Heart left ventricle (tissue), 13 donors: ENCODE measurements around the gene ELOVL1.

Experiments
- CTCF ChIP-seq, 12 donors: fragments of 200-600 bp; sonication (generic) in 4 of 12; IDR thresholded peaks; one replicate each; pipeline versions ENCODE4 v1.5.0 to v1.8.0; 2018 to 2022; ENCODE audit warnings: antibody characterized with exemption in 12 of 12, mild to moderate bottlenecking in 5 of 12
- POLR2A ChIP-seq, 2 donors: fragments of 450-650 bp; IDR thresholded peaks; one replicate each; pipeline ENCODE4 v1.6.1; 2017; ENCODE audit warnings: antibody characterized with exemption in 2 of 2, mild to moderate bottlenecking in 2 of 2, moderate library complexity in 2 of 2
- donor health status: ischemic (EF 13 %, LVEDD 7.1; RV severe dilation, severe dysfunction).
- donor health status: DM: no; HTN: yes; CAD: no.
- donor health status: DM: no; HTN: no; CAD: no.
- donor health status: ischemic (EF 25% LVEDD 6.9; RV normal size, moderate dysfunction).
- donor health status: ischemic (EF 25% LVEDD 5.7; RV mildly dilated, moderate dysfunction).
- donor health status: ischemic (EF 35%, LVEDD 5.7; RV mildly dilated, moderate dysfunction).
- donor health status: nonischemic (EF 11% LVEDD 7.7; RV severe dilation, severe dysfunction).
- donor health status: DM: yes; HTN: yes; CAD: no.
- donor health status: PGD.
- donor health status: ischemic (EF 29% LVEDD 5.4; RV normal size, mild dysfunction).
- donor health status: nonischemic (EF 23%, LVEDD 6.1; RV moderate dilation, normal function).

- TF ChIP-seq CTCF (IDR thresholded peaks at IDR 0.05) (no peak), POLR2A (IDR thresholded peaks at IDR 0.05) (no peak)
These were observed 34.5 kb upstream of the ELOVL1 start for GRCh38 chr1:43402089-43402865.
